WTC11 (cell line): ENCODE data around the gene ANKRD49. TPM values are rescaled to one million over a fixed set of nuclear protein-coding genes. Genes with fewer than 3 reads are reported as not detected.

Experiments used
- ATAC-seq: fragments of 200-7000 bp; cut with Tn5 transposase; 2 replicates; pipeline ENCODE4 v1.10.0; 2021; ENCODE audit warnings: mild to moderate bottlenecking, moderate library complexity
- CTCF ChIA-PET: fragments of 300-600 bp; sonication (Branson Sonifier 250); formaldehyde crosslinking; loops from one replicate; lab custom pipeline; 2021; ENCODE audit warnings: antibody characterized with exemption; lab: Charles Lee
- POLR2A ChIA-PET: fragments of 350-600 bp; sonication (Branson Sonifier 250); formaldehyde crosslinking; loops from one replicate; lab custom pipeline; 2021; ENCODE audit warnings: antibody characterized with exemption; lab: Charles Lee
- DNase-seq: peaks from one replicate; pipeline ENCODE4 v3.0.0; 2021; ENCODE audit warnings: low spot score
- H3K27ac Mint-ChIP-seq: 2 replicates; pipeline ENCODE4 v1.8.0; 2021; ENCODE audit warnings: mixed read lengths
- H3K27me3 Mint-ChIP-seq: 2 replicates; pipeline ENCODE4 v1.8.0; 2021; ENCODE audit warnings: low read depth, mild to moderate bottlenecking, moderate library complexity, mixed read lengths
- H3K36me3 Mint-ChIP-seq: 2 replicates; pipeline ENCODE4 v1.8.0; 2021; ENCODE audit warnings: mixed read lengths
- H3K4me1 Mint-ChIP-seq: 2 replicates; pipeline ENCODE4 v1.8.0; 2022; ENCODE audit warnings: mixed read lengths
- H3K4me3 Mint-ChIP-seq: 2 replicates; pipeline ENCODE4 v1.8.0; 2021; ENCODE audit warnings: mild to moderate bottlenecking, moderate library complexity, mixed read lengths
- H3K9me3 Mint-ChIP-seq: 2 replicates; pipeline ENCODE4 v1.8.0; 2021; ENCODE audit warnings: mixed read lengths
- AFF4 ChIP-seq: sonication (generic); formaldehyde crosslinking; IDR thresholded peaks from 2 replicates; pipeline ENCODE4 v1.8.1; 2023; ENCODE audit warnings: mild to moderate bottlenecking, missing genetic modification reagents, borderline replicate concordance
- ATF6 ChIP-seq: sonication (generic); formaldehyde crosslinking; IDR thresholded peaks from 2 replicates; pipeline ENCODE4 v1.8.1; 2023; ENCODE audit warnings: mild to moderate bottlenecking, missing genetic modification reagents
- CDX4 ChIP-seq: fragments of 250-450 bp; sonication (Bioruptor Pico); IDR thresholded peaks from 2 replicates; pipeline ENCODE4 v1.9.0; 2021; ENCODE audit warnings: moderate library complexity, mild to moderate bottlenecking, inconsistent platforms, borderline replicate concordance
- CREM ChIP-seq: sonication (generic); formaldehyde crosslinking; IDR thresholded peaks from 2 replicates; pipeline ENCODE4 v1.8.1; 2022; ENCODE audit warnings: mild to moderate bottlenecking, missing genetic modification reagents, moderate library complexity
- E2F1 ChIP-seq: sonication (generic); formaldehyde crosslinking; IDR thresholded peaks from 2 replicates; pipeline ENCODE4 v1.8.0; 2022; ENCODE audit warnings: mild to moderate bottlenecking, missing genetic modification reagents
- E2F5 ChIP-seq: sonication (generic); formaldehyde crosslinking; IDR thresholded peaks from 2 replicates; pipeline ENCODE4 v1.8.1; 2022; ENCODE audit warnings: mild to moderate bottlenecking, moderate library complexity, missing genetic modification reagents
- FOXP1 ChIP-seq: sonication (generic); formaldehyde crosslinking; IDR thresholded peaks from 2 replicates; pipeline ENCODE4 v1.8.0; 2022; ENCODE audit warnings: missing genetic modification reagents, mild to moderate bottlenecking, moderate library complexity, borderline replicate concordance
- GABPB1 ChIP-seq: sonication (generic); formaldehyde crosslinking; IDR thresholded peaks from 2 replicates; pipeline ENCODE4 v1.8.1; 2023; ENCODE audit warnings: mild to moderate bottlenecking, missing genetic modification reagents
- GTF2I ChIP-seq: fragments of 250-450 bp; sonication (Bioruptor Pico); conservative IDR thresholded peaks from 2 replicates; pipeline ENCODE4 v1.4.0; 2021; ENCODE audit warnings: mild to moderate bottlenecking
- HMGA2 ChIP-seq: fragments of 250-450 bp; sonication (Bioruptor Pico); IDR thresholded peaks from 2 replicates; pipeline ENCODE4 v1.4.0; 2021; ENCODE audit warnings: mild to moderate bottlenecking, moderate library complexity
- MXD4 ChIP-seq: fragments of 250-450 bp; sonication (Bioruptor Pico); IDR thresholded peaks from 2 replicates; pipeline ENCODE4 v1.8.0; 2021; ENCODE audit warnings: mild to moderate bottlenecking, moderate library complexity, borderline replicate concordance
- NR1H2 ChIP-seq: sonication (generic); formaldehyde crosslinking; IDR thresholded peaks from 2 replicates; pipeline ENCODE4 v1.9.0; 2021; ENCODE audit warnings: mild to moderate bottlenecking, moderate library complexity, missing genetic modification reagents
- SMAD3 ChIP-seq: sonication (generic); formaldehyde crosslinking; IDR thresholded peaks from 2 replicates; pipeline ENCODE4 v1.8.0; 2022; ENCODE audit warnings: missing genetic modification reagents, mild to moderate bottlenecking, borderline replicate concordance
- USF2 ChIP-seq: sonication (generic); formaldehyde crosslinking; IDR thresholded peaks from 2 replicates; pipeline ENCODE4 v1.8.1; 2023; ENCODE audit warnings: mild to moderate bottlenecking, missing genetic modification reagents, moderate library complexity
- ZBTB43 ChIP-seq: sonication (generic); formaldehyde crosslinking; IDR thresholded peaks from 2 replicates; pipeline ENCODE4 v1.8.1; 2023; ENCODE audit warnings: mild to moderate bottlenecking, missing genetic modification reagents
- ZNF138 ChIP-seq: sonication (generic); formaldehyde crosslinking; conservative IDR thresholded peaks from 2 replicates; pipeline ENCODE4 v1.8.1; 2022; ENCODE audit warnings: mild to moderate bottlenecking, moderate library complexity, missing genetic modification reagents
- ZNF317 ChIP-seq: sonication (generic); formaldehyde crosslinking; IDR thresholded peaks from 2 replicates; pipeline ENCODE4 v1.8.1; 2023; ENCODE audit warnings: low read depth, mild to moderate bottlenecking, moderate library complexity, missing genetic modification reagents, borderline replicate concordance
- ZNF512 ChIP-seq: sonication (generic); formaldehyde crosslinking; IDR thresholded peaks from 2 replicates; pipeline ENCODE4 v1.8.1; 2022; ENCODE audit warnings: missing genetic modification reagents, borderline replicate concordance
- ZNF671 ChIP-seq: fragments of 250-450 bp; sonication (Bioruptor Pico); IDR thresholded peaks from 2 replicates; pipeline ENCODE4 v1.8.0; 2021; ENCODE audit warnings: mild to moderate bottlenecking
- total RNA-seq: library from RNA; stranded (reverse); gene quantifications from 3 replicates; pipeline ENCODE4 v1.2.3, GENCODE V29; 2021

The ANKRD49 gene
- total RNA-seq, 1 experiment from 2014 or later = 9.5 TPM

GRCh38 chr11:94447149-94447548 is 46.6 kb upstream of the ANKRD49 start:
- peaks cover 19% of the 10 kb centered on the region for H3K36me3 Mint-ChIP-seq
- no peak for TF ChIP-seq HMGA2 (CRISPR knock-in tag)
- no peak for TF ChIP-seq MXD4
- no peak overlapping the region for H3K27ac Mint-ChIP-seq
- no peaks in the 10 kb centered on the region for H3K27me3 Mint-ChIP-seq
- no peaks in the 10 kb centered on the region for H3K9me3 Mint-ChIP-seq
- CTCF ChIA-PET = no interaction called here
- POLR2A ChIA-PET = no interaction called here
- no peak for ATAC-seq
- DNase-seq = no peak
- H3K4me3 Mint-ChIP-seq = no peak overlapping the region
- H3K4me1 Mint-ChIP-seq = no peaks in the 10 kb centered on the region

GRCh38 chr11:94449029-94449428 is 44.8 kb upstream of the ANKRD49 start:
- DNase-seq (no peak), ATAC-seq (no peak)
- H3K4me3 Mint-ChIP-seq = no peak overlapping the region
- no peaks in the 10 kb centered on the region for H3K4me1 Mint-ChIP-seq
- ChIA-PET POLR2A (no interaction called here), CTCF (interaction anchor here (1.1 kb wide), 1 partner anchor 56 kb away, joined by 3 read pairs; no protein-coding TSS in a partner anchor)
- H3K36me3 Mint-ChIP-seq = peaks cover 28% of the 10 kb centered on the region
- H3K27ac Mint-ChIP-seq = no peak overlapping the region
- no peaks in the 10 kb centered on the region for H3K27me3 Mint-ChIP-seq
- H3K9me3 Mint-ChIP-seq = peaks cover 7% of the 10 kb centered on the region; the same call in 1 of the 2 replicates
- TF ChIP-seq NR1H2 (CRISPR knock-in tag) (no peak), CDX4 (CRISPR knock-in tag) (no peak), GABPB1 (CRISPR knock-in tag) (no peak), FOXP1 (CRISPR knock-in tag) (no peak), E2F5 (CRISPR knock-in tag) (no peak), ATF6 (CRISPR knock-in tag) (no peak), AFF4 (CRISPR knock-in tag) (no peak), ZBTB43 (CRISPR knock-in tag) (no peak), E2F1 (no peak), USF2 (CRISPR knock-in tag) (no peak), CREM (no peak), SMAD3 (CRISPR knock-in tag) (no peak), ZNF138 (CRISPR knock-in tag) (no peak), ZNF512 (CRISPR knock-in tag) (no peak), GTF2I (CRISPR knock-in tag) (no peak), ZNF671 (CRISPR knock-in tag) (no peak), ZNF317 (CRISPR knock-in tag) (no peak)
